SK-N-SH (cell line): ENCODE measurements around the gene PCDHGC5. TPM values are rescaled to one million over a fixed set of nuclear protein-coding genes. Genes with fewer than 3 reads are reported as not detected.

Source experiments
- CTCF ChIA-PET: fragments of 300-600, 350-600 bp; formaldehyde crosslinking; extraction: SDS; loops from one replicate; lab custom pipeline; 2021; lab: Yijun Ruan, JAX
- POLR2A ChIA-PET: fragments of 350-600 bp; sonication (Branson Sonifier 250); formaldehyde crosslinking; extraction: SDS; loops from one replicate; lab custom pipeline; 2020; ENCODE audit warnings: antibody characterized with exemption, inconsistent platforms; lab: Yijun Ruan, JAX
- DNase-seq: peaks from one replicate; pipeline ENCODE4 v3.0.0; 2012
- H2AFZ ChIP-seq: fragments of 200-600 bp; sonication (generic); 2 replicates; pipeline ENCODE4 v1.8.1; 2016; ENCODE audit warnings: antibody characterized with exemption, mild to moderate bottlenecking, low read depth
- H3F3A ChIP-seq: fragments of 200-600 bp; sonication (generic); replicated peaks from 2 replicates; pipeline ENCODE3; 2016; ENCODE audit warnings: antibody characterized with exemption, mild to moderate bottlenecking; ENCODE audit not compliant: insufficient read depth
- H3K27ac ChIP-seq, 2 experiments: fragments of 200-500 bp in 1 of 2; fragments of 200-600 bp in 1 of 2; sonication (Bioruptor generic) in 1 of 2; sonication (generic), shearing (Covaris generic) in 1 of 2; 2 replicates each; pipeline versions ENCODE4 v1.5.1 to v1.6.1; 2014 to 2016; ENCODE audit warnings: low read depth in 2 of 2, inconsistent platforms in 1 of 2, low read length in 1 of 2, mild to moderate bottlenecking in 1 of 2, mixed read lengths in 1 of 2
- H3K27me3 ChIP-seq: fragments of 200-600 bp; sonication (generic), shearing (Covaris generic); 2 replicates; pipeline ENCODE4 v1.6.1; 2016; ENCODE audit warnings: mixed run types; ENCODE audit not compliant: insufficient read depth
- H3K36me3 ChIP-seq, 2 experiments: fragments of 200-500 bp in 1 of 2; fragments of 200-600 bp in 1 of 2; sonication (Bioruptor generic) in 1 of 2; sonication (generic) in 1 of 2; replicated peaks in 1 of 2; 2 replicates each; pipeline versions ENCODE3 to v1.5.1; 2014 to 2016; ENCODE audit warnings: low read length in 1 of 2, mild to moderate bottlenecking in 1 of 2; ENCODE audit not compliant: insufficient read depth in 2 of 2, control insufficient read depth in 1 of 2
- H3K4me1 ChIP-seq, 2 experiments: fragments of 200-500 bp in 1 of 2; fragments of 200-600 bp in 1 of 2; sonication (Bioruptor generic) in 1 of 2; sonication (generic), shearing (Covaris generic) in 1 of 2; 2 replicates each; pipeline versions ENCODE4 v1.5.1 to v1.6.1; 2014 to 2016; ENCODE audit warnings: low read depth in 1 of 2, low read length in 1 of 2, mixed run types in 1 of 2; ENCODE audit not compliant: insufficient read depth in 2 of 2, control insufficient read depth in 1 of 2
- H3K4me2 ChIP-seq: fragments of 200-600 bp; sonication (generic), shearing (Covaris generic); 2 replicates; pipeline ENCODE4 v1.6.1; 2017; ENCODE audit warnings: mixed run types
- H3K4me3 ChIP-seq, 2 experiments: fragments of 200-500 bp in 1 of 2; fragments of 200-600 bp in 1 of 2; sonication (Bioruptor generic) in 1 of 2; sonication (generic), shearing (Covaris generic) in 1 of 2; 2 replicates each; pipeline versions ENCODE4 v1.5.1 to v1.8.1; 2014 to 2016; ENCODE audit warnings: low read depth in 2 of 2, inconsistent platforms in 1 of 2, low read length in 1 of 2, mild to moderate bottlenecking in 1 of 2, mixed read lengths in 1 of 2, moderate library complexity in 1 of 2
- H3K79me2 ChIP-seq: fragments of 200-600 bp; sonication (generic); 2 replicates; pipeline ENCODE4 v1.8.1; 2017; ENCODE audit warnings: mild to moderate bottlenecking; ENCODE audit not compliant: insufficient read depth
- H3K9ac ChIP-seq: fragments of 200-600 bp; sonication (generic); 2 replicates; pipeline ENCODE4 v1.6.1; 2017; ENCODE audit warnings: mixed run types
- H3K9me2 ChIP-seq: fragments of 200-600 bp; sonication (generic); 2 replicates; pipeline ENCODE4 v1.6.1; 2017; ENCODE audit warnings: mixed run types
- H3K9me3 ChIP-seq: fragments of 200-600 bp; sonication (generic); 2 replicates; pipeline ENCODE4 v1.6.1; 2017; ENCODE audit warnings: mixed run types, mild to moderate bottlenecking, moderate library complexity
- H4K20me1 ChIP-seq: fragments of 200-600 bp; sonication (generic); 2 replicates; pipeline ENCODE4 v1.6.1; 2017; ENCODE audit warnings: mild to moderate bottlenecking, mixed run types; ENCODE audit not compliant: insufficient read depth
- CHD2 ChIP-seq: fragments of 150-350 bp; IDR thresholded peaks from 2 replicates; pipeline ENCODE4 v1.6.1; 2018; ENCODE audit warnings: low read length; ENCODE audit not compliant: partially characterized antibody
- EZH2phosphoT487 ChIP-seq: fragments of 200-600 bp; sonication (generic); IDR thresholded peaks from 2 replicates; pipeline ENCODE4 v1.6.1; 2017; ENCODE audit warnings: low read depth, mixed run types, mild to moderate bottlenecking, antibody characterized with exemption, moderate library complexity, borderline replicate concordance
- FOXJ3 ChIP-seq: sonication (generic); formaldehyde crosslinking; IDR thresholded peaks from 2 replicates; pipeline ENCODE4 v1.5.1; 2020; ENCODE audit warnings: mild to moderate bottlenecking, missing genetic modification reagents
- FOXM1 ChIP-seq: IDR thresholded peaks from 2 replicates; pipeline ENCODE4 v1.4.0; 2012; ENCODE audit warnings: low read depth, mild to moderate bottlenecking
- GABPA ChIP-seq: IDR thresholded peaks from 2 replicates; pipeline ENCODE4 v1.4.0; 2012; ENCODE audit warnings: low read depth, mild to moderate bottlenecking
- GATA2 ChIP-seq: sonication (generic); formaldehyde crosslinking; IDR thresholded peaks from 2 replicates; pipeline ENCODE4 v1.5.0; 2020; ENCODE audit warnings: mild to moderate bottlenecking, missing genetic modification reagents
- JUND ChIP-seq: IDR thresholded peaks from 2 replicates; pipeline ENCODE4 v1.4.0; 2012
- MEF2A ChIP-seq: IDR thresholded peaks from 2 replicates; pipeline ENCODE4 v1.4.0; 2012; ENCODE audit warnings: low read depth, borderline replicate concordance
- NFIC ChIP-seq: IDR thresholded peaks from 2 replicates; pipeline ENCODE4 v1.4.0; 2012; ENCODE audit warnings: borderline replicate concordance
- NRF1 ChIP-seq: IDR thresholded peaks from 2 replicates; pipeline ENCODE4 v1.6.1; 2012; ENCODE audit warnings: low read depth, mild to moderate bottlenecking, low read length
- POLR2AphosphoS5 ChIP-seq: IDR thresholded peaks from 2 replicates; pipeline ENCODE4 v1.6.1; 2012; ENCODE audit warnings: low read depth, low read length
- RAD21 ChIP-seq: IDR thresholded peaks from 2 replicates; pipeline ENCODE4 v1.6.1; 2012; ENCODE audit warnings: mild to moderate bottlenecking, low read length
- RXRA ChIP-seq: IDR thresholded peaks from 2 replicates; pipeline ENCODE4 v1.4.0; 2012; ENCODE audit warnings: low read depth, mild to moderate bottlenecking, borderline replicate concordance
- SIN3A ChIP-seq: IDR thresholded peaks from 2 replicates; pipeline ENCODE4 v1.6.1; 2012; ENCODE audit warnings: low read depth, mild to moderate bottlenecking, low read length, moderate library complexity, borderline replicate concordance
- TAF1 ChIP-seq: IDR thresholded peaks from 2 replicates; pipeline ENCODE4 v1.6.1; 2012; ENCODE audit warnings: low read depth, mild to moderate bottlenecking, low read length, moderate library complexity, borderline replicate concordance
- YY1 ChIP-seq: IDR thresholded peaks from 2 replicates; pipeline ENCODE4 v1.4.0; 2012; ENCODE audit warnings: low read depth, mild to moderate bottlenecking
- WGBS: methylation state at CpG from one replicate; pipeline ENCODE4 v1.1.6; 2017; ENCODE audit warnings: low lambda C conversion rate; 5-methylcytosine and 5-hydroxymethylcytosine counted together
- polyA plus RNA-seq, 3 experiments: library from polyadenylated mRNA; depleted of rRNA; stranded (reverse); fragments of >200 nt; gene quantifications; 2 replicates each; pipeline ENCODE4 v1.2.3, GENCODE V29; 2012
- TF ChIP-seq, protein P1 (sequence below): fragments of 150-350 bp; IDR thresholded peaks from 2 replicates; pipeline ENCODE4 v1.6.1; 2016; ENCODE audit warnings: mild to moderate bottlenecking, low read depth, low read length
- TF ChIP-seq, protein P2 (sequence below): IDR thresholded peaks from 2 replicates; pipeline ENCODE4 v1.6.1; 2012; ENCODE audit warnings: mild to moderate bottlenecking, low read depth, low read length, moderate library complexity
- TF ChIP-seq, protein P3 (sequence below): IDR thresholded peaks from 2 replicates; pipeline ENCODE4 v1.4.0; 2012; ENCODE audit warnings: low read depth, borderline replicate concordance
- TF ChIP-seq, protein P4 (sequence below): IDR thresholded peaks from 2 replicates; pipeline ENCODE4 v1.4.0; 2012; ENCODE audit warnings: low read depth, borderline replicate concordance
- TF ChIP-seq, protein P5 (sequence below): IDR thresholded peaks from 2 replicates; pipeline ENCODE4 v1.4.0; 2012; ENCODE audit warnings: low read depth
- TF ChIP-seq, protein P6 (sequence below): fragments of 200-600 bp; sonication (generic); IDR thresholded peaks from 2 replicates; pipeline ENCODE4 v1.6.1; 2017; ENCODE audit warnings: antibody characterized with exemption, mild to moderate bottlenecking, moderate library complexity

The PCDHGC5 gene
- polyA plus RNA-seq, 1 of the 3 experiments (the other 2 are of a cell fraction): 2.0 TPM

DNA sequence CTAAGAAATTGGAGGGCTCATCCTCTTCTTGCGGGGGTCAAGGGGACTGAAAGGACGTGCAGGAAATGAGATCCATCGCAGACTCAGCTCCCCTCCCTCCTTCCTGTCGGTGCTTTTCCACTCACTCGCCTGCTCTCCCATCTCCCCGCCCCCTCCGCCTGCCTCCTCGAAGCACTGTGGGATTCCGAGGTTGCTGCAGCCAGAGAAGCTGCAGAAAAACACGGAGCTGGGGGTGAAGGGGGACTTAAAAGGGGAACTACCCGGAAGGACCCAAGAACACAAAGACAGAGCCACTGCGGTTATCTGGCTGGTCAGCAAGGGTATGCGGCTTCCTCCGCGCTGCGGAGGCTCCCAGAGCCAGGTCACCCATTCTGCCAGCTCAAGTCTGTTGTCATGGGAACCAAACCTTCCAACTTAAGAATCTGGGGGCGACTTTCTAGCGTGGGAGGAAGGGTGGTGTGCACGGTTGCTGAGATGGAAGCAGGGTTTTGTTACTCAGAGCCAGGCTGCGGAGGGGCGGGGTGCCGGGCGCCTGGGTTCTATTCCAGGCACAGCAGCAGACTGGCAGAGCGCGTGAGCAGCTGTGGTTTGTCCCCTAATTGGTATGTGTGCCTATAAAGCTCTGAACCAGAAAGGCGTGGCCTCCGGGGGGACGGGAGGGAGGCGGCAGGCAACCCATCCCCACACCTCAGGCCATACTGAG is 24.9 kb downstream of the PCDHGC5 start:
- ChIA-PET CTCF (interaction anchor here (0.9 to 10.1 kb wide), 13 partner anchors 10 to 287 kb away, joined by 3 to 113 read pairs (median 5); partner anchors contain the start of genes PCDHGA7, PCDHGB7, PCDHGC3 and PCDHGC4), POLR2A (interaction anchor here (0.9 to 2.8 kb wide), 8 partner anchors 9 to 193 kb away, joined by 3 to 16 read pairs (median 4); partner anchors contain the start of genes PCDHGB7, PCDHGC3 and TAF7)
- H3K4me3 ChIP-seq: peak overlapping the region; percentile 42 to 53
- H4K20me1 ChIP-seq: no peaks in the 10 kb centered on the region
- H3K9me3 ChIP-seq: no peaks in the 10 kb centered on the region
- no peaks in the 10 kb centered on the region for H3K9me2 ChIP-seq
- peaks cover 73 to 79% of the 10 kb centered on the region in 2 experiments for H3K4me1 ChIP-seq
- H3K27ac ChIP-seq: peak overlapping the region; percentile 99 to 100
- DNase-seq: peak; percentile 86
- H3F3A ChIP-seq: peaks cover 49% of the 10 kb centered on the region
- peaks cover 30 to 38% of the 10 kb centered on the region in 2 experiments for H3K36me3 ChIP-seq
- H3K79me2 ChIP-seq: peaks cover 4% of the 10 kb centered on the region; the same call in 1 of the 2 replicates
- peak overlapping the region; percentile 81 for H3K4me2 ChIP-seq
- peak overlapping the region; percentile 80 for H3K9ac ChIP-seq
- no peaks in the 10 kb centered on the region for H3K27me3 ChIP-seq
- 14% methylated on average over 26 of the region's 29 CpGs for WGBS
- H2AFZ ChIP-seq: no peak overlapping the region; the same call in 1 of the 2 replicates
- TF ChIP-seq YY1: peak; percentile 62; the same call in 1 of the 2 replicates
- no peak for TF ChIP-seq GATA2
- no peak; the same call in 1 of the 2 replicates for TF ChIP-seq TAF1
- TF ChIP-seq, protein P1, sequence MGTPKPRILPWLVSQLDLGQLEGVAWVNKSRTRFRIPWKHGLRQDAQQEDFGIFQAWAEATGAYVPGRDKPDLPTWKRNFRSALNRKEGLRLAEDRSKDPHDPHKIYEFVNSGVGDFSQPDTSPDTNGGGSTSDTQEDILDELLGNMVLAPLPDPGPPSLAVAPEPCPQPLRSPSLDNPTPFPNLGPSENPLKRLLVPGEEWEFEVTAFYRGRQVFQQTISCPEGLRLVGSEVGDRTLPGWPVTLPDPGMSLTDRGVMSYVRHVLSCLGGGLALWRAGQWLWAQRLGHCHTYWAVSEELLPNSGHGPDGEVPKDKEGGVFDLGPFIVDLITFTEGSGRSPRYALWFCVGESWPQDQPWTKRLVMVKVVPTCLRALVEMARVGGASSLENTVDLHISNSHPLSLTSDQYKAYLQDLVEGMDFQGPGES: no peak
- TF ChIP-seq RAD21: no peak; the same call in 1 of the 2 replicates
- 0 out of 2 replicates have a peak, but pooled peaks have one; percentile 47 for TF ChIP-seq FOXJ3 (CRISPR knock-in tag)
- TF ChIP-seq, protein P2, sequence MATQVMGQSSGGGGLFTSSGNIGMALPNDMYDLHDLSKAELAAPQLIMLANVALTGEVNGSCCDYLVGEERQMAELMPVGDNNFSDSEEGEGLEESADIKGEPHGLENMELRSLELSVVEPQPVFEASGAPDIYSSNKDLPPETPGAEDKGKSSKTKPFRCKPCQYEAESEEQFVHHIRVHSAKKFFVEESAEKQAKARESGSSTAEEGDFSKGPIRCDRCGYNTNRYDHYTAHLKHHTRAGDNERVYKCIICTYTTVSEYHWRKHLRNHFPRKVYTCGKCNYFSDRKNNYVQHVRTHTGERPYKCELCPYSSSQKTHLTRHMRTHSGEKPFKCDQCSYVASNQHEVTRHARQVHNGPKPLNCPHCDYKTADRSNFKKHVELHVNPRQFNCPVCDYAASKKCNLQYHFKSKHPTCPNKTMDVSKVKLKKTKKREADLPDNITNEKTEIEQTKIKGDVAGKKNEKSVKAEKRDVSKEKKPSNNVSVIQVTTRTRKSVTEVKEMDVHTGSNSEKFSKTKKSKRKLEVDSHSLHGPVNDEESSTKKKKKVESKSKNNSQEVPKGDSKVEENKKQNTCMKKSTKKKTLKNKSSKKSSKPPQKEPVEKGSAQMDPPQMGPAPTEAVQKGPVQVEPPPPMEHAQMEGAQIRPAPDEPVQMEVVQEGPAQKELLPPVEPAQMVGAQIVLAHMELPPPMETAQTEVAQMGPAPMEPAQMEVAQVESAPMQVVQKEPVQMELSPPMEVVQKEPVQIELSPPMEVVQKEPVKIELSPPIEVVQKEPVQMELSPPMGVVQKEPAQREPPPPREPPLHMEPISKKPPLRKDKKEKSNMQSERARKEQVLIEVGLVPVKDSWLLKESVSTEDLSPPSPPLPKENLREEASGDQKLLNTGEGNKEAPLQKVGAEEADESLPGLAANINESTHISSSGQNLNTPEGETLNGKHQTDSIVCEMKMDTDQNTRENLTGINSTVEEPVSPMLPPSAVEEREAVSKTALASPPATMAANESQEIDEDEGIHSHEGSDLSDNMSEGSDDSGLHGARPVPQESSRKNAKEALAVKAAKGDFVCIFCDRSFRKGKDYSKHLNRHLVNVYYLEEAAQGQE: 0 out of 2 replicates have a peak, but pooled peaks have one; percentile 9
- no peak; the same call in 1 of the 2 replicates for TF ChIP-seq POLR2AphosphoS5
- TF ChIP-seq CHD2: peak; percentile 64
- no peak for TF ChIP-seq JUND
- no peak for TF ChIP-seq EZH2phosphoT487
- TF ChIP-seq GABPA: peak; percentile 64
- no peak for TF ChIP-seq FOXM1
- no peak; the same call in 1 of the 2 replicates for TF ChIP-seq MEF2A
- TF ChIP-seq RXRA: peak; percentile 31; the same call in 1 of the 2 replicates
- TF ChIP-seq, protein P3, sequence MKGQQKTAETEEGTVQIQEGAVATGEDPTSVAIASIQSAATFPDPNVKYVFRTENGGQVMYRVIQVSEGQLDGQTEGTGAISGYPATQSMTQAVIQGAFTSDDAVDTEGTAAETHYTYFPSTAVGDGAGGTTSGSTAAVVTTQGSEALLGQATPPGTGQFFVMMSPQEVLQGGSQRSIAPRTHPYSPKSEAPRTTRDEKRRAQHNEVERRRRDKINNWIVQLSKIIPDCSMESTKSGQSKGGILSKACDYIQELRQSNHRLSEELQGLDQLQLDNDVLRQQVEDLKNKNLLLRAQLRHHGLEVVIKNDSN: no peak; the same call in 1 of the 2 replicates
- TF ChIP-seq, protein P4, sequence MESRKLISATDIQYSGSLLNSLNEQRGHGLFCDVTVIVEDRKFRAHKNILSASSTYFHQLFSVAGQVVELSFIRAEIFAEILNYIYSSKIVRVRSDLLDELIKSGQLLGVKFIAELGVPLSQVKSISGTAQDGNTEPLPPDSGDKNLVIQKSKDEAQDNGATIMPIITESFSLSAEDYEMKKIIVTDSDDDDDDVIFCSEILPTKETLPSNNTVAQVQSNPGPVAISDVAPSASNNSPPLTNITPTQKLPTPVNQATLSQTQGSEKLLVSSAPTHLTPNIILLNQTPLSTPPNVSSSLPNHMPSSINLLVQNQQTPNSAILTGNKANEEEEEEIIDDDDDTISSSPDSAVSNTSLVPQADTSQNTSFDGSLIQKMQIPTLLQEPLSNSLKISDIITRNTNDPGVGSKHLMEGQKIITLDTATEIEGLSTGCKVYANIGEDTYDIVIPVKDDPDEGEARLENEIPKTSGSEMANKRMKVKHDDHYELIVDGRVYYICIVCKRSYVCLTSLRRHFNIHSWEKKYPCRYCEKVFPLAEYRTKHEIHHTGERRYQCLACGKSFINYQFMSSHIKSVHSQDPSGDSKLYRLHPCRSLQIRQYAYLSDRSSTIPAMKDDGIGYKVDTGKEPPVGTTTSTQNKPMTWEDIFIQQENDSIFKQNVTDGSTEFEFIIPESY: no peak
- TF ChIP-seq, protein P5, sequence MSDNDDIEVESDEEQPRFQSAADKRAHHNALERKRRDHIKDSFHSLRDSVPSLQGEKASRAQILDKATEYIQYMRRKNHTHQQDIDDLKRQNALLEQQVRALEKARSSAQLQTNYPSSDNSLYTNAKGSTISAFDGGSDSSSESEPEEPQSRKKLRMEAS: peak; percentile 77
- TF ChIP-seq NRF1: no peak
- TF ChIP-seq, protein P6, sequence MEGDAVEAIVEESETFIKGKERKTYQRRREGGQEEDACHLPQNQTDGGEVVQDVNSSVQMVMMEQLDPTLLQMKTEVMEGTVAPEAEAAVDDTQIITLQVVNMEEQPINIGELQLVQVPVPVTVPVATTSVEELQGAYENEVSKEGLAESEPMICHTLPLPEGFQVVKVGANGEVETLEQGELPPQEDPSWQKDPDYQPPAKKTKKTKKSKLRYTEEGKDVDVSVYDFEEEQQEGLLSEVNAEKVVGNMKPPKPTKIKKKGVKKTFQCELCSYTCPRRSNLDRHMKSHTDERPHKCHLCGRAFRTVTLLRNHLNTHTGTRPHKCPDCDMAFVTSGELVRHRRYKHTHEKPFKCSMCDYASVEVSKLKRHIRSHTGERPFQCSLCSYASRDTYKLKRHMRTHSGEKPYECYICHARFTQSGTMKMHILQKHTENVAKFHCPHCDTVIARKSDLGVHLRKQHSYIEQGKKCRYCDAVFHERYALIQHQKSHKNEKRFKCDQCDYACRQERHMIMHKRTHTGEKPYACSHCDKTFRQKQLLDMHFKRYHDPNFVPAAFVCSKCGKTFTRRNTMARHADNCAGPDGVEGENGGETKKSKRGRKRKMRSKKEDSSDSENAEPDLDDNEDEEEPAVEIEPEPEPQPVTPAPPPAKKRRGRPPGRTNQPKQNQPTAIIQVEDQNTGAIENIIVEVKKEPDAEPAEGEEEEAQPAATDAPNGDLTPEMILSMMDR: no peak
- no peak for TF ChIP-seq NFIC
- TF ChIP-seq SIN3A: no peak
